Measurements from ENCODE around the gene THBS4.

Gene THBS4

GRCh38 chr5:80034962-80035821 lies at the start of gene THBS4:
Gene THBS4 (plus strand): TSS chr5:80035348. CDS start chr5:80035538, 190 bp downstream.
- DNase-seq (ENCODE audit: low read depth in 2 of 2) = no peak

DNA sequence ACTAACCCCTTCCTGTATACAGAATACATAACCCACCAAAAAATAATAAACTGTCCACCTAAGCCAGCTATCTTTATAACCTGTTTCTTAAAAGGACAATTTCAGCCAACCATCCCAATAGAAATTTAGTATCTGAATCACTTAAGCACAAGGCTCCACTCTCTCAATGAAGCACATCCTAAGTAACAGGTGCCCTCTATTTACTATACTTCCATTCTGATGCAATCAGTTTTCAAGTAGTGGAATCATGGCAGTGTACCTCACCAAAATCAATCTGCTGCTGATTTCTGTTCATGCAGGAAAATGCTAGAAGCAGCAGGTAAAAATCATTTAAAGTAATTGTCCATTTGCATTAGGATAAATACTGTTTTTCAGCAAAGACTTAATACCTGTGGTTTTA lies 48.9 kb upstream of the THBS4 start:
- DNase-seq (ENCODE audit: low read depth in 2 of 2) = no peak

DNA sequence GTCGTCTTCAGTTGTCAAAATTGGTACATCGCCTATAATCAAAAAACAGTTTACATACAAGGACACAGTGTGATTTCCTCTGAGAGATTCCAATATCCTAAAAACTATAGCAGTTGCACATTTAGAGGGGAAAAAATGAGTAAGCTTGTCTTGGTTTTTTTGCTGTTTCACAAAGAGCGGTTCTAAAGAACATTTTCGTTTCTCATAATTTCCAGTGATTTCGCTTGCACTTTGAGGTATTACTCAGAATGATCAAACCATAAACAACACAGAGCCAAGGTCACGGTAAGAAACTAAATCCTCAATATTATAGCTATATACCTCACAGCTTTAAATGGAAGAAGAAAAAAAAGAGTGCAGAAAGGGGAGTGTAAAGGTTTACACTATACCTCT lies 44.9 kb upstream of the THBS4 start:
- no peak for DNase-seq (ENCODE audit: low read depth in 2 of 2)

DNA sequence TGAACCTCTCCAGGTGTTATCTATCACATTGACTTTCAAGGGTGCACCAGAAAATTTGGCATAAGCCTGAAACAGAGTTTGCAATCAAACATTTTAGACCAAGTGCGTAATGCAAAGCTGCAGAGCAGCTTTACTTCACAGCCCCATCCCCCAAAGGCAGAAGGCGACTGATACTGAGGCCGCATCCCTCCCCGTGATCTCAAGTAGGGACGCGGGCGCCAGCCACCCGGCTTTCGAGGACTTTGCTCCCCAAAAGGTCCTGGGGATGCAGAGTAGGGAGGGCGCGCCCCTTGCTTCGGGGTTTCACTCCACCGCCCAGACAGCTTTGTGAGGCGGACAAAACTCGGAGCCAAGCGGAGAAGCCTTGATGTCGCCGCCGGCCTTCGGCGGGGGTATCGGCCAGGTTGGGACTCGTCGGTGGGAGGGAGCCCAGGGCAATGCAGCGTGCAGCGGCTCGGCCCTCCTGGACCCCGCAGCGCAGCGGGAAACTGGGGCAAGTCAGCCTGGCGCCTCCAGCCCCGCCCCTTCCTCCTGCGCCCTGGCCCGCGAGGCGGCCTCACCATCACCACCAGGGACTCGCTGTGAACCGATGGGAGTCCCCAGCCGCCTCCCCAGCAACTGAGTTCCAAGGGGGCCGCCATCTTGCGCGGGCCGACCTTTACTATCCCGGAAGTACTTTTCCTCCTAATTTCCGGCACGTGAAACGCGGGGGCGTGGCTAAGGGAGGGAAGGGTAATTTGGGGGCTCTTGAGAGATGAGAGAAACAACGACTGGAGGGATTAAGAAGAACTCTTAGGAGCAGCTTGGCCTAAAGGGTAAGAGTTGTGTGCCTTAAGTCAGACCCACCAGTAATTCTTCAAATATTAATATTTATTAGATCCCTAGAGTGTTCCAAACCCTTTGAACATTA lies 44.3 kb upstream of the THBS4 start, which contains the start of gene MTX3:
MTX3 (minus strand) TSS at position 665 of the 910 bp plus-strand sequence; CDS start at position 641, 24 bp downstream.
- DNase-seq (ENCODE audit: low read depth in 2 of 2) = peak; percentile 71 to 75

- DNase-seq (ENCODE audit: low read depth in 2 of 2) = no peak
Measured at GRCh38 chr5:79992891-79993657, 42.1 kb upstream of the THBS4 start.

DNA sequence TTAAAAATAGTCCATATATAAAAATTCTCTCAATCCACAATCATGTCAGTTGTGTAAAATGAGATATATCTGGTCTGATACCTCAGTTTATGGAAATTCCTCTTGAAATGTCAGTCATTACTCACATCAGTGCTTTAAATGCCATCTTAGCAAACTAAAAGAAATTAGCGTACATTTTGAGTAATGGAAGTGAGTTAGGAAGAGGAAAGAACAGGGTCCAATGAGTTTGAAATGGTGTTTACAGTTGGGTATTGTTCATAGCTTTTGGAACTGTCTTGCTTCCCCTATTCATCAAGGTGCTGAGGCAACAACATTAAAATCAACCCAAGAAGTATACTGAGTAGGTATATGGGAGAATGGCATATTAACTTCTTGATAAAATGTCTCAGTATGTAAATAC lies 35.4 kb upstream of the THBS4 start:
- DNase-seq (ENCODE audit: low read depth in 2 of 2) = no peak

DNA sequence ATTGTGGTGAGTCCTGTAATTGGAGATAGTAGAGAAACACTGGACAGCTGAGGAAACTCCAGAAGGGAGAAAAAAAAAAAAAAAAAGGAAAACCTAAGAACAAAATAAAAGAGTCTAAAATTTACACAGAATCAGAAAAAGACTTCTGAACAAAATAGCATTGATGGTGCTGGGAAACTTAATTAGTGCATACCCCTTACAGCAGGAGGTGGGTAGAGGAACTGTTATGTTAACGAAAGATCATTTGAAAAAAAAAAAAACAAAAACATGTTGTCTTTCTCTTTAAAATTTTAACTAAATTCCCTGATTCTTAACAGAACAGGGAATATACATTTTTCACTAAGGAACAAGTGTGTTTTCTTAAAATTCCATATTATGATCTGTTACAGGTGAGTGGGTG lies 32.5 kb upstream of the THBS4 start:
- DNase-seq (ENCODE audit: low read depth in 2 of 2) = no peak

GRCh38 chr5:80008995-80009765 lies 26.0 kb upstream of the THBS4 start:
- DNase-seq (ENCODE audit: low read depth in 2 of 2) = no peak

DNA sequence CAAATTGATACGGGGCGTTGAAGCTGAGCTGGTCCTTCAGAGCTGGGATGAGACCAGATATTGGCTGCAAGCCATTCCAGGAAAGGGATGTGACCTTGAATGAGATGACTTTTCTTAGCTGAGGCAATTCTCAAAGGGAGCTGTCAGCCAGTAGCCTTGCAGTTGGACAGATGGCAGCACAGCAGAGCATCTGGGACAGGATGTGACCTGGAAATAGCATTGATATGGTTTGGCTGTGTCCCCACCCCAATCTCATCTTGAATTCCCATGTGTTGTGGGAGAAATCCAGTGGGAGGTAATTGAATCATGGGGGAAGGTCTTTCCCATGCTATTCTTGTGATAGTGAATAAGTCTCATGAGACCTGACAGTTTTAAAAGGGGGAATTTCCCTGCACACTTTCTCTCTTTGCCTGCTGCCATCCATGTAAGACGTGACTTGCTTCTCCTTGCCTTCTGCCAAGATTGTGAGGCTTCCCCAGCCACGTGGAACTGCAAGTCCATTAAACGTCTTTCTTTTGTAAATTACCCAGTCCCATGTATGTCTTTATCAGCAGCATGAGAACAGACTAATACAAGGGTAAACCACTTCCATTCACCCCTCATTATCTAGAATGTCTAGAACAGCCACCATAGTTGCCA lies 24.3 kb upstream of the THBS4 start:
- no peak for DNase-seq (ENCODE audit: low read depth in 2 of 2)

DNA sequence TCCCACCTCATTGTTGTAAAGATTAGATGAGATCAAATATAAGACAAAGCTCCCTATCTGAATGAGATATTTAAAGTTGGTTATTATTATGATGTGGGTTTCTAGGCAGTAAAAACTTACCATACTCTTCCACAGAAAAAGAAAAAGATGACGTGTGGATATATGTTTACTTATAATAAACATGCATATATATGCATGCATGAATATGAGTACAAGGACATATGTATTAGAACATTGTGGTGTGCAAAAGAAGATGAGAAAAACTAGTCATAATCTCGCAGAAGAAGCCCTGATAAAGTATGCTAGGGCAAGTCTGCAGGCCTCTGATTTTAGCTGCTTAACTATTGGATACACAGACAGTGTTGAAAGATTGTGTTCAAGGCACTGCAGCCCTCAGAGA lies 10.1 kb upstream of the THBS4 start:
- DNase-seq (ENCODE audit: low read depth in 2 of 2) = no peak

DNA sequence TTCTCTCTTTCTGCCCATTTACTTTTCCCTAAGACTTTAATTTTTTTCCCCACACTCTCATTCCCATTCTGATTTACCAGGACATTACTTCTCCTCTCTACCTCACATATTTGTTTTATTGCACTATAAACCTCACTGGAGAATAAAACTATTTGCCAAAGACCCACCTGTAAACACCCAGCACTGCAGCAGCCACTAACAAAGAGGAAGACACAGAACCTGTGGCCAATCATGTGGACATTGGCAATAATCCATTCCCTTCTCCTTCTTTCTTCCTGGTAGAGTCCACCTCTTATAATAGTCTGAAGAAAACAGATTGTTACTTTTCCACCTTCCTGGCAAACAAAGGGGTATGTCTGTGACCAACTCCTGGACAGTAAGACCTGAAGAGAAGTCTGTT lies 8.3 kb upstream of the THBS4 start:
- DNase-seq (ENCODE audit: low read depth in 2 of 2) = no peak

- DNase-seq (ENCODE audit: low read depth in 2 of 2) = no peak
Measured at GRCh38 chr5:80031109-80031508, 4.0 kb upstream of the THBS4 start.

DNA sequence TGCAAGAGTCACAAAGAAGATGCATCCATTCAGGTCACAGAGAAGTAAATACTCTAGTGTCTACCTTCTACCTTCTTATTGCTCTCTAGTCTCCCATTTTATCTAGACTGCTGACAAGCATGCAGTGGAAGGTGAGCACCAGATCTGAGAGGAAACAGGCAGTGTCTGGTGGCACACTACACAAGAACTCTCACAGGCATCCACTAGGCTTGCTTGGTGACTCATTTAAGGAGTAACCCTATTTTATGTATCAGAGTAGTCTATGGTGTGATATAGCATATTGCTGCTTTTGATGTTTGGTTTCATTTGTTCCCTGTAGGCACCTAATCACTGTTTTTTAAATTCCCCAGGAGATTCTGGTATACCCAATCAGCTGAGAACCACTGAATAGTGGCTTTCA lies 1.6 kb upstream of the THBS4 start:
- DNase-seq (ENCODE audit: low read depth in 2 of 2) = no peak

DNA sequence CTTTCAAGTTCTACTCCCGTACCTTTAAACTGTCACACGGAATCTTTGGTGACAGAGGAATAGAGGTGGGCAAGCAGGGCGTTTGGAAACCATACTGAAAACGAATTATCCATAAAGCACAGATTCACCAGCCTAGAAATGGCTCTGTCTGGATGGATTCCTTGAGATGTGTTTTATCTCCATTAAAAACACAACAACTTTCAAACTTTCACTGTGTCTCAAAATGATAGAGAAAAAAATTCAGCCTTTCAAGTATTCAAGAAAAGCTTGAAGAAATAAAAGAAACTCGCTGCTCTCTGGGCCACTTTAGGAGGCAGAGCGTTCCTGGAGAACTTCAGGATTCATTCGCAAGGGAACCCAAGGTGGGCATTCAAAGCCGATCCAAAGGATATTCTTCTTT lies 589 bp upstream of the THBS4 start:
- DNase-seq (ENCODE audit: low read depth in 2 of 2) = no peak

DNA sequence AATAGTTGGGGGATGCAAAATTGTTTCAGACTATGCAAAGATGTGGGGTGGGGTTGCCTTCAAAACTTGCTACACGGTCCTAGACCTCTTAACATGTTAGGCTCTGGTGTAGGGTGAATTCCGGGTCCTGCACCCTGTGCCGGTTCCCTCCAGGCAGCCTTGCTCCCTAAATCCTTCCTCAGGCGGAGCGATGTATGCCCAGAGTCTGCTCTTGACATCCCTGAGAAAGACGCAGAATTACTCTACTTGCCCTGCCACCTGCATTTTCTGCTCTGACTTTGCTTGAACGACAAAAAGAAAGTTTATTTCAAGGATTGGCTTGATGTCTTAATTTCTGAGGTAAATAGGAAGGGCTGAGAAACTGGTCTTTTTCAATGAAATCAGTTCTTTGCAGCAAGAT lies 691 bp downstream of the THBS4 start:
- no peak for DNase-seq (ENCODE audit: low read depth in 2 of 2)

DNA sequence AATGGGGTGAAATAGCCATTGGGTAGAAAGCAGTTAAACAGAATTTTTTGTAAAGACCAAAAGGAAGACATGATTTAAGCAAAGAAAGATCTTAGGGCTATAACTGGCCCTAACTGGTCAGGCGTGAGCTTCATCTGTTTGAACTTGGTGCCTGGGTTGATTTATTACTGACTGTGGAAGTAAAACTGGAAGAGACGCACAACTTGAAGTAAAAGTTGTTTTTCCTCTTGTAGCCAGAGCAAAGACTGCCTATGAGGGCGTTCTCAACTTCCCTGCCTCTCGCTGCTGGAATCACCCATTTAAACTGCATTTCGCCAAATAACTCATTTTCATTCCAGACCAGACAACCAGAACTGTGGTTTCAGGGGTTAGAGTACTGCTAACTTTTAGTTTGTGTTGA lies 1.5 kb downstream of the THBS4 start:
- DNase-seq (ENCODE audit: low read depth in 2 of 2) = no peak

- no peak for DNase-seq (ENCODE audit: low read depth in 2 of 2)
Measured at GRCh38 chr5:80037366-80037765, 2.2 kb downstream of the THBS4 start.

- DNase-seq (ENCODE audit: low read depth in 2 of 2) = no peak
Measured at GRCh38 chr5:80039650-80040049, 4.5 kb downstream of the THBS4 start.

- no peak for DNase-seq (ENCODE audit: low read depth in 2 of 2)
Measured at GRCh38 chr5:80041527-80041926, 6.4 kb downstream of the THBS4 start.

DNA sequence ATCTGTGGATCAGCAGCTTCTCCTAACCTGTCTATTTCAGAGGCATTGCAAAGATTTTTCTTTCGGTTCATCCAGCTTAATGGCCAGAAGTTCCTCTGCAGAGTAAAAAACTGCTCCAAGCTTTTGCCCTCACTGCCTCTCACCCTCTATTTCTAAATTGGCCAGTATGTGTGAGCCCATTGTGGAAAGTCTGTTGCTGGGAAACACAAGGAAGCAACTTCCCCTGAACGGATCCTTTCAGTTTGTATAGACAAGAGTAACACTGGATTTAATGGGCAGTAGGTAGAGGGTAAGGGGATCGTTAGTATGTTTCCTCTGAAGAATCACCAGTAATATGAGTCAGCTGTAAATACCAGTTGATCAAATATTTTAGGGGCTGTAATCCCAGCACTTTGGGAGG lies 7.2 kb downstream of the THBS4 start:
- DNase-seq (ENCODE audit: low read depth in 2 of 2) = no peak

- DNase-seq (ENCODE audit: low read depth in 2 of 2) = no peak
Measured at GRCh38 chr5:80043187-80043586, 8.0 kb downstream of the THBS4 start.

Measured in fibroblast of skin of left quadriceps (primary cell).